ENCODE measurements around the gene BBLN.
"Not testable (repeated sequence)": the region's sequence is repeated elsewhere in the genome, so short reads cannot be mapped to it uniquely, and the experiment has no call there.

BBLN gene

GRCh38 chr9:128124873-128125579 is 35.0 kb upstream of the BBLN start:
- DNase-seq = no peak

- no peak for DNase-seq
Observed at GRCh38 chr9:128125580-128126354, 34.3 kb upstream of the BBLN start.

GRCh38 chr9:128127568-128127989 is 32.5 kb upstream of the BBLN start, which contains the start of gene PTGES2:
Gene PTGES2 (minus strand): TSS chr9:128127729. CDS start chr9:128127717, 12 bp downstream.
- DNase-seq = peak; percentile 69

GRCh38 chr9:128127990-128128835 is 31.9 kb upstream of the BBLN start:
- peak; percentile 75 for DNase-seq

GRCh38 chr9:128128836-128129590 is 31.1 kb upstream of the BBLN start:
- DNase-seq = no peak

GRCh38 chr9:128129976-128130590 is 30.0 kb upstream of the BBLN start:
- DNase-seq = peak; percentile 30

GRCh38 chr9:128130651-128131050 is 29.4 kb upstream of the BBLN start:
- not testable (repeated sequence) for DNase-seq

- not testable (repeated sequence) for DNase-seq
Observed at GRCh38 chr9:128131346-128131745, 28.7 kb upstream of the BBLN start.

- DNase-seq = not testable (repeated sequence)
Observed at GRCh38 chr9:128132139-128132538, 27.9 kb upstream of the BBLN start.

- DNase-seq = not testable (repeated sequence)
Observed at GRCh38 chr9:128135561-128135960, 24.5 kb upstream of the BBLN start.

GRCh38 chr9:128136816-128137793 is 23.0 kb upstream of the BBLN start:
- no peak for DNase-seq

- no peak for DNase-seq
Observed at GRCh38 chr9:128138001-128138400, 22.1 kb upstream of the BBLN start.

GRCh38 chr9:128139621-128140020 is 20.4 kb upstream of the BBLN start:
- DNase-seq = no peak

GRCh38 chr9:128141604-128142003 is 18.5 kb upstream of the BBLN start:
- DNase-seq = no peak

GRCh38 chr9:128142061-128142460 is 18.0 kb upstream of the BBLN start:
- DNase-seq = no peak

- no peak for DNase-seq
Observed at GRCh38 chr9:128142596-128142995, 17.5 kb upstream of the BBLN start.

- DNase-seq = no peak
Observed at GRCh38 chr9:128143525-128144238, 16.4 kb upstream of the BBLN start.

- DNase-seq = no peak
Observed at GRCh38 chr9:128144239-128145181, 15.6 kb upstream of the BBLN start.

GRCh38 chr9:128145536-128145935 is 14.5 kb upstream of the BBLN start:
- DNase-seq = no peak
